Measurements from ENCODE around the gene MAJIN.

Gene MAJIN

GRCh38 chr11:64908766-64909165 is 63.1 kb downstream of the MAJIN start:
- Histone ChIP-seq H4K20me1 (ENCODE audit: low read depth, low read length) (no peaks in the 10 kb centered on the region), H3K9me3 (ENCODE audit: insufficient read depth, low read length) (no peaks in the 10 kb centered on the region), H3K27ac (ENCODE audit: low read depth, low read length) (no peak overlapping the region), H3F3A (ENCODE audit: insufficient read depth) (no peaks in the 10 kb centered on the region), H3K4me2 (ENCODE audit: low read depth, low read length, poor library complexity, severe bottlenecking) (no peak overlapping the region), H2AFZ (ENCODE audit: low read depth, low read length, severe bottlenecking) (no peak overlapping the region), H3K9me2 (replicated peaks; ENCODE audit: insufficient read depth, low read length) (no peaks in the 10 kb centered on the region), H3K79me2 (ENCODE audit: insufficient read depth, low read length) (no peaks in the 10 kb centered on the region), H3K27me3 (ENCODE audit: low read length) (no peaks in the 10 kb centered on the region), H3K4me3 (ENCODE audit: insufficient read depth, low read length, poor library complexity, severe bottlenecking) (no peak overlapping the region), H3K36me3 (ENCODE audit: low read length) (no peaks in the 10 kb centered on the region), H3K9ac (ENCODE audit: low read length) (no peak overlapping the region)
- TF ChIP-seq CTCF (IDR thresholded peaks at IDR 0.05; ENCODE audit: insufficient read depth, low read length, poor library complexity, severe bottlenecking) (no peak), EZH2phosphoT487 (conservative IDR thresholded peaks at IDR 0.05; ENCODE audit: low read length) (no peak)

GRCh38 chr11:64906314-64906635 is 65.6 kb downstream of the MAJIN start:
- Histone ChIP-seq H3K4me2 (ENCODE audit: low read depth, low read length, poor library complexity, severe bottlenecking) (no peak overlapping the region), H3K36me3 (ENCODE audit: low read length) (no peaks in the 10 kb centered on the region), H3K27ac (ENCODE audit: low read depth, low read length) (no peak overlapping the region), H4K20me1 (ENCODE audit: low read depth, low read length) (no peaks in the 10 kb centered on the region), H3F3A (ENCODE audit: insufficient read depth) (no peaks in the 10 kb centered on the region), H3K9ac (ENCODE audit: low read length) (no peak overlapping the region), H3K27me3 (ENCODE audit: low read length) (no peaks in the 10 kb centered on the region), H3K9me2 (replicated peaks; ENCODE audit: insufficient read depth, low read length) (no peaks in the 10 kb centered on the region), H2AFZ (ENCODE audit: low read depth, low read length, severe bottlenecking) (no peak overlapping the region), H3K4me3 (ENCODE audit: insufficient read depth, low read length, poor library complexity, severe bottlenecking) (no peak overlapping the region), H3K9me3 (ENCODE audit: insufficient read depth, low read length) (no peaks in the 10 kb centered on the region), H3K79me2 (ENCODE audit: insufficient read depth, low read length) (no peaks in the 10 kb centered on the region)
- TF ChIP-seq CTCF (IDR thresholded peaks at IDR 0.05; ENCODE audit: insufficient read depth, low read length, poor library complexity, severe bottlenecking) (no peak), EZH2phosphoT487 (conservative IDR thresholded peaks at IDR 0.05; ENCODE audit: low read length) (no peak)

- TF ChIP-seq EZH2phosphoT487 (conservative IDR thresholded peaks at IDR 0.05; ENCODE audit: low read length) (no peak), CTCF (IDR thresholded peaks at IDR 0.05; ENCODE audit: insufficient read depth, low read length, poor library complexity, severe bottlenecking) (no peak)
- Histone ChIP-seq H3K79me2 (ENCODE audit: insufficient read depth, low read length) (no peaks in the 10 kb centered on the region), H3K27ac (ENCODE audit: low read depth, low read length) (no peak overlapping the region), H3K4me2 (ENCODE audit: low read depth, low read length, poor library complexity, severe bottlenecking) (no peak overlapping the region), H4K20me1 (ENCODE audit: low read depth, low read length) (no peaks in the 10 kb centered on the region), H3F3A (ENCODE audit: insufficient read depth) (no peaks in the 10 kb centered on the region), H3K9me2 (replicated peaks; ENCODE audit: insufficient read depth, low read length) (no peaks in the 10 kb centered on the region), H3K36me3 (ENCODE audit: low read length) (no peaks in the 10 kb centered on the region), H3K9ac (ENCODE audit: low read length) (no peak overlapping the region), H3K27me3 (ENCODE audit: low read length) (no peaks in the 10 kb centered on the region), H3K9me3 (ENCODE audit: insufficient read depth, low read length) (no peaks in the 10 kb centered on the region), H2AFZ (ENCODE audit: low read depth, low read length, severe bottlenecking) (no peak overlapping the region), H3K4me3 (ENCODE audit: insufficient read depth, low read length, poor library complexity, severe bottlenecking) (no peak overlapping the region)
Observed at GRCh38 chr11:64905516-64906313, 66.2 kb downstream of the MAJIN start.
